GM23338 (cell line): ENCODE data around the gene TLE1. TPM values are rescaled to one million over a fixed set of nuclear protein-coding genes. Genes with fewer than 3 reads are reported as not detected.

ENCODE experiments used
- ATAC-seq: fragments of 200-7000 bp; cut with Tn5 transposase; 3 replicates; pipeline ENCODE4 v1.9.1; 2020
- DNase-seq: peaks from one replicate; pipeline ENCODE4 v3.0.0-alpha.2; 2015; ENCODE audit warnings: low spot score
- H2AFZ ChIP-seq: fragments of 200-600 bp; sonication (generic); 2 replicates; pipeline ENCODE4 v1.8.0; 2016; ENCODE audit warnings: antibody characterized with exemption, mild to moderate bottlenecking, moderate library complexity
- H3F3A ChIP-seq: fragments of 200-600 bp; sonication (generic); replicated peaks from 2 replicates; pipeline ENCODE4 v1.8.0; 2017; ENCODE audit warnings: antibody characterized with exemption, mixed run types, low read depth
- H3K27ac ChIP-seq: fragments of 200-600 bp; sonication (generic); 2 replicates; pipeline ENCODE4 v1.6.1; 2016; ENCODE audit warnings: low read depth
- H3K27me3 ChIP-seq: fragments of 200-600 bp; sonication (generic); 2 replicates; pipeline ENCODE4 v1.8.0; 2016; ENCODE audit warnings: mild to moderate bottlenecking, mixed run types, moderate library complexity; ENCODE audit not compliant: insufficient read depth
- H3K36me3 ChIP-seq: fragments of 200-600 bp; sonication (generic); 2 replicates; pipeline ENCODE4 v1.8.0; 2016; ENCODE audit warnings: mild to moderate bottlenecking; ENCODE audit not compliant: insufficient read depth
- H3K4me1 ChIP-seq: fragments of 200-600 bp; sonication (generic); 2 replicates; pipeline ENCODE4 v1.8.0; 2016; ENCODE audit warnings: mild to moderate bottlenecking, moderate library complexity; ENCODE audit not compliant: insufficient read depth
- H3K4me2 ChIP-seq: fragments of 200-600 bp; sonication (generic); 2 replicates; pipeline ENCODE4 v1.7.1; 2017; ENCODE audit warnings: mixed run types
- H3K4me3 ChIP-seq: fragments of 200-600 bp; sonication (generic); 2 replicates; pipeline ENCODE4 v1.6.1; 2016; ENCODE audit warnings: mixed run types
- H3K79me2 ChIP-seq: fragments of 200-600 bp; sonication (generic); replicated peaks from 2 replicates; pipeline ENCODE4 v1.8.0; 2017; ENCODE audit warnings: mild to moderate bottlenecking; ENCODE audit not compliant: insufficient read depth
- H3K9me2 ChIP-seq: fragments of 200-600 bp; sonication (generic); 2 replicates; pipeline ENCODE4 v1.8.0; 2017; ENCODE audit not compliant: insufficient read depth
- H4K20me1 ChIP-seq: fragments of 200-600 bp; sonication (generic); replicated peaks from 2 replicates; pipeline ENCODE4 v1.8.0; 2017; ENCODE audit warnings: mild to moderate bottlenecking; ENCODE audit not compliant: insufficient read depth
- H3K27ac Mint-ChIP-seq: 2 replicates; pipeline ENCODE4 v1.8.0; 2020; ENCODE audit warnings: inconsistent platforms, mild to moderate bottlenecking, moderate library complexity, mixed read lengths
- H3K27me3 Mint-ChIP-seq: 3 replicates; pipeline ENCODE4 v1.8.0; 2022; ENCODE audit warnings: low read depth, mild to moderate bottlenecking, moderate library complexity, mixed read lengths, inconsistent platforms; ENCODE audit not compliant: insufficient read depth, poor library complexity
- H3K36me3 Mint-ChIP-seq: 3 replicates; pipeline ENCODE4 v1.8.0; 2021; ENCODE audit warnings: low read depth, mild to moderate bottlenecking, inconsistent platforms, moderate library complexity, mixed read lengths
- H3K4me1 Mint-ChIP-seq: 3 replicates; pipeline ENCODE4 v1.8.0; 2020; ENCODE audit warnings: mild to moderate bottlenecking, inconsistent platforms, mixed read lengths
- H3K4me3 Mint-ChIP-seq: 3 replicates; pipeline ENCODE4 v1.8.0; 2021; ENCODE audit warnings: moderate library complexity, mild to moderate bottlenecking, inconsistent platforms, mixed read lengths
- H3K9me3 Mint-ChIP-seq: 3 replicates; pipeline ENCODE4 v1.8.0; 2020; ENCODE audit warnings: moderate library complexity, mild to moderate bottlenecking, inconsistent platforms, mixed read lengths
- CREB1 ChIP-seq: fragments of 250-450 bp; sonication (Bioruptor Pico); IDR thresholded peaks from 2 replicates; pipeline ENCODE4 v1.5.0; 2020; ENCODE audit warnings: low read depth, mild to moderate bottlenecking, moderate library complexity
- CTCF ChIP-seq, 2 experiments: fragments of 200-600 bp in 1 of 2; sonication (generic) in 1 of 2; conservative IDR thresholded peaks; 2 replicates each; pipeline versions ENCODE4 v1.5.1 to v1.6.1; 2016 to 2017; ENCODE audit warnings: antibody characterized with exemption in 2 of 2, low read depth in 2 of 2, mild to moderate bottlenecking in 2 of 2, moderate library complexity in 1 of 2
- ETS1 ChIP-seq: IDR thresholded peaks from 2 replicates; pipeline ENCODE4 v1.6.1; 2016; ENCODE audit warnings: antibody characterized with exemption
- EZH2 ChIP-seq: fragments of 200-600 bp; sonication (generic); IDR thresholded peaks from one replicate; pipeline ENCODE4 v1.8.0; 2017; ENCODE audit warnings: antibody characterized with exemption, mild to moderate bottlenecking, low read depth; ENCODE audit not compliant: unreplicated experiment
- EZH2phosphoT487 ChIP-seq: fragments of 200-600 bp; sonication (generic); IDR thresholded peaks from one replicate; pipeline ENCODE4 v1.8.1; 2018; ENCODE audit warnings: antibody characterized with exemption; ENCODE audit not compliant: unreplicated experiment
- JUNB ChIP-seq: IDR thresholded peaks from one replicate; pipeline ENCODE4 v1.6.1; 2016; ENCODE audit warnings: antibody characterized with exemption; ENCODE audit not compliant: unreplicated experiment
- NANOG ChIP-seq: IDR thresholded peaks from 2 replicates; pipeline ENCODE4 v1.6.1; 2016; ENCODE audit warnings: antibody characterized with exemption, borderline replicate concordance
- POLR2AphosphoS5 ChIP-seq: IDR thresholded peaks from 2 replicates; pipeline ENCODE4 v1.6.1; 2016; ENCODE audit warnings: antibody characterized with exemption, low read depth
- REST ChIP-seq: IDR thresholded peaks from one replicate; pipeline ENCODE4 v1.6.1; 2018; ENCODE audit warnings: antibody characterized with exemption; ENCODE audit not compliant: unreplicated experiment
- STAT1 ChIP-seq: IDR thresholded peaks from one replicate; pipeline ENCODE4 v1.6.1; 2016; ENCODE audit warnings: antibody characterized with exemption; ENCODE audit not compliant: unreplicated experiment
- ZNF114 ChIP-seq: fragments of 250-450 bp; sonication (Bioruptor Pico); IDR thresholded peaks from 2 replicates; pipeline ENCODE4 v1.5.0; 2020; ENCODE audit warnings: mild to moderate bottlenecking, moderate library complexity
- ZNF331 ChIP-seq: fragments of 250-450 bp; sonication (Bioruptor Pico); IDR thresholded peaks from 2 replicates; pipeline ENCODE4 v1.5.0; 2020; ENCODE audit warnings: low read depth, mild to moderate bottlenecking, moderate library complexity
- ZNF462 ChIP-seq: fragments of 250-450 bp; sonication (Bioruptor Pico); IDR thresholded peaks from 2 replicates; pipeline ENCODE4 v1.5.0; 2020; ENCODE audit warnings: mild to moderate bottlenecking, moderate library complexity
- polyA plus RNA-seq: library from polyadenylated mRNA; unstranded; fragments of >200 nt; fragmentation: Nextera tagmentation; extraction: Ambion mirVana; gene quantifications from 2 replicates; pipeline ENCODE4 v1.2.1, GENCODE V29; 2016
- total RNA-seq: library from RNA; depleted of rRNA; stranded (reverse); fragments of >200 nt; shearing (Covaris generic); gene quantifications from 2 replicates; pipeline ENCODE4 v1.2.3, GENCODE V29; 2014

Gene TLE1
- total and polyA plus RNA-seq, 2 experiments from 2014 or later = 58.1 to 132 TPM

GRCh38 chr9:81558091-81558830, 131.1 kb downstream of the TLE1 start:
- Mint-ChIP-seq H3K27ac (no peak overlapping the region), H3K27me3 (peaks cover 4% of the 10 kb centered on the region), H3K9me3 (no peaks in the 10 kb centered on the region), H3K4me1 (peaks cover 20% of the 10 kb centered on the region), H3K36me3 (no peaks in the 10 kb centered on the region), H3K4me3 (no peak overlapping the region)
- no peaks in the 10 kb centered on the region for H4K20me1 ChIP-seq
- TF ChIP-seq ZNF462 (no peak), POLR2AphosphoS5 (no peak), ETS1 (no peak), JUNB (no peak), ZNF331 (CRISPR knock-in tag) (no peak), EZH2phosphoT487 (no peak), NANOG (no peak), CREB1 (no peak), STAT1 (no peak), REST (no peak), CTCF (conservative IDR thresholded peaks at IDR 0.05; ENCODE audit: low read depth in 2 of 2) (no peak), ZNF114 (CRISPR knock-in tag) (no peak), EZH2 (no peak)
- H3K79me2 ChIP-seq = no peaks in the 10 kb centered on the region
- H3K4me1 ChIP-seq = peaks cover 8% of the 10 kb centered on the region; the same call in 1 of the 2 replicates
- no peaks in the 10 kb centered on the region for H3K36me3 ChIP-seq
- ATAC-seq (no peak), DNase-seq (no peak)
- no peaks in the 10 kb centered on the region for H3F3A ChIP-seq
- H3K4me2 ChIP-seq = no peak overlapping the region
- no peak overlapping the region for H3K4me3 ChIP-seq
- H3K9me2 ChIP-seq = 0 out of 2 replicates have a peak, but pooled peaks cover 7% of the 10 kb centered on the region
- H3K27me3 ChIP-seq = no peaks in the 10 kb centered on the region
- H3K27ac ChIP-seq = no peak overlapping the region
- H2AFZ ChIP-seq = peak overlapping the region; percentile 24; the same call in 1 of the 2 replicates
